GM13976 (cell line): ENCODE results near the gene WDR81.
"Not testable (repeated sequence)": the region's sequence is repeated elsewhere in the genome, so short reads cannot be mapped to it uniquely, and the experiment has no call there.

Source experiments
- DNase-seq: peaks from one replicate; pipeline ENCODE4 v3.0.0; 2012; ENCODE audit warnings: low spot score
- CTCF ChIP-seq: IDR thresholded peaks from 2 replicates; pipeline ENCODE4 v1.5.1; 2012; ENCODE audit warnings: borderline replicate concordance, mild to moderate bottlenecking; ENCODE audit not compliant: insufficient read depth; ENCODE audit errors: extremely low read depth, missing control alignments, control extremely low read depth
- in situ Hi-C: fragments of 300-500 bp; cut with MboI; formaldehyde crosslinking; loops from one replicate; pipeline ENCODE4 v1.12.0; 2022; ENCODE audit warnings: low sequenced_read_pairs, mixed read lengths, inconsistent platforms; ENCODE audit not compliant: unreplicated experiment

Gene WDR81

DNA sequence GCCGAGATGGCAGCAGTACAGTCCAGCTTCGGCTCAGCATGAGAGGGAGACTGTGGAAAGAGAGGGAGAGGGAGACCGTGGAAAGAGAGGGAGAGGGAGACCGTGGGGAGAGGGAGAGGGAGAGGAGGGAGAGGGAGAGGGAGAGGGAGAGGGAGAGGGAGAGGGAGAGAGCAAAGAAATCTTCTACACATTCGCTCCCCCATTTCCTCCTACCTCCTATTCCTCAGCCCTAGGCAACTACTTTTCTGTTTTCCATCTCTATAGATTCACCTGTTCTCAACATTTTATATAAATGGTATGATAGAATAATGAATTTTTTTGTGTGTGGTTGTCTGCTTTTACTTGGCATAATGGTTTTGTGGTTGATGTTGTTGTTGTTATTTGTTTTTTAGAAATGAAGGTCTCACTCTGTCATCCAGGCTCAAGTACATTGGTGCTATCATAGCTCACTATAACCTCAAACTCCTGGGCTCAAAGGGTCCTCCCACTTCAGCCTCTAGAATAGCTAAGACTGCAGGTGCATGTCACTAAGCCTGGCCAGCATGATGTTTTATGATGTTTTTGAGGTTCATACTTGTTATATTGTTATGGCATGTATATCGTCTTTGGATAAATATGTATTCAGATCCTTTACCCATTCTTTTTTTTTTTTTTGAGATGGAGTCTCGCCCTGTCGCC lies 33.8 kb upstream of the WDR81 start:
- TF ChIP-seq CTCF: no peak
- DNase-seq: no peak
- in situ Hi-C loops: no loop called here

GRCh38 chr17:1693339-1693738 lies 31.2 kb upstream of the WDR81 start:
- in situ Hi-C loops: no loop called here

GRCh38 chr17:1695365-1695764 lies 29.1 kb upstream of the WDR81 start:
- no peak for TF ChIP-seq CTCF
- in situ Hi-C loops: no loop called here
- DNase-seq: peak; percentile 66

More at GRCh38 chr17:1693339-1693738, 31.2 kb upstream of the WDR81 start:
- no peak for DNase-seq
- TF ChIP-seq CTCF: no peak

DNA sequence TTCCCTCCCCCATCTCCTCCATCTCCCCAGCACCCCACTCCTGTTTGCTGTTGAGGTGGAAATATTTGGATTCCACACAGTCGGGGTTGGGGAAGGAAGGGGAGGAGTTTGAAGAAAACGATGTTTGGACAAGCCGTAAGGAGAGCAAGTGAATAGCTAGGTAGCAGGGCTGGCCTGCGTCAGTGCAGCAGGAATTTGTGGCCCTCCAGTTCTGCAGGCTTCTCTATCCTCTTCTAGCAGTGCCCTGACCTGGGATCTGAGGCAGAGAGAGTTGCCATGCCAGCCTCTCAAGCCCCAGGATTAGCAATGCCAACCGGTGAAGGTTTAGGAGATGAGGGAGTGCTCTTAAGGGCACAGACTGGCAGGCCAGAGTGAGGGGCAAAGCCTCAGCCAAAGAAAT lies 26.8 kb upstream of the WDR81 start:
- no peak for DNase-seq
- in situ Hi-C loops: no loop called here
- TF ChIP-seq CTCF: no peak

GRCh38 chr17:1699891-1700290 lies 24.6 kb upstream of the WDR81 start:
- DNase-seq: not testable (repeated sequence)
- in situ Hi-C loops: loop anchor here (25.0 kb wide), 1 partner anchor 337 kb away; the partner anchor contains the start of genes DPH1, OVCA2 and RTN4RL1

DNA sequence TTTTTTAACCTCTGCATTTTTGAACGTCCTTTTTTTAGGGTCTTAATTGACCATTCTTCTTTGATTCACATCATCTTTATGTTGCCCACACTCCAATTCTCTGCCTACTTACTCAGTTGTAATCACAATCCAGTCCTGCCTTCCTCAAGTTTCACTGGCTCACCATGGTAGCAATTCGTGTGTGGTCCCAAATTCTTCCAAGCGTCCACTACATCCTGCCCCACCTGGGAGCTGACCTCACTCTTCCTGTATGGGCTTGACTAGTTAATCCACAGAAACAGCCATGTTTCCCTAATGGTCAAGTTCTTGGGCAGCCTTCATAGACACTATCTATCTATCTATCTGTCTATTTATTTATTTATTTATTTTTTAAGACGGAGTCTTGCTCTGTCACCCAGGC lies 21.4 kb upstream of the WDR81 start:
- no peak for TF ChIP-seq CTCF
- in situ Hi-C loops: loop anchor here (25.0 kb wide), 1 partner anchor 334 kb away; the partner anchor contains the start of genes DPH1, OVCA2 and RTN4RL1
- no peak for DNase-seq

- DNase-seq: no peak
- in situ Hi-C loops: loop anchor here (25.0 kb wide), 1 partner anchor 332 kb away; the partner anchor contains the start of genes DPH1, OVCA2 and RTN4RL1
- no peak for TF ChIP-seq CTCF
Measured at GRCh38 chr17:1705004-1705403, 19.5 kb upstream of the WDR81 start.
